ENCODE data around the gene SHISA5. TPM values are rescaled to one million over a fixed set of nuclear protein-coding genes. Genes with fewer than 3 reads are reported as not detected.

Gene SHISA5
- polyA plus RNA-seq, 2 of the 4 experiments (the other 2 are of a cell fraction) = 87.5 to 94.3 TPM

- H3K9me3 ChIP-seq = no peaks in the 10 kb centered on the region
- no peak overlapping the region for H3K4me2 ChIP-seq
- no peak for TF ChIP-seq KDM5A (IDR thresholded peaks at IDR 0.05)
- TF ChIP-seq, protein P1, sequence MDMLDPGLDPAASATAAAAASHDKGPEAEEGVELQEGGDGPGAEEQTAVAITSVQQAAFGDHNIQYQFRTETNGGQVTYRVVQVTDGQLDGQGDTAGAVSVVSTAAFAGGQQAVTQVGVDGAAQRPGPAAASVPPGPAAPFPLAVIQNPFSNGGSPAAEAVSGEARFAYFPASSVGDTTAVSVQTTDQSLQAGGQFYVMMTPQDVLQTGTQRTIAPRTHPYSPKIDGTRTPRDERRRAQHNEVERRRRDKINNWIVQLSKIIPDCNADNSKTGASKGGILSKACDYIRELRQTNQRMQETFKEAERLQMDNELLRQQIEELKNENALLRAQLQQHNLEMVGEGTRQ (IDR thresholded peaks at IDR 0.05) = no peak
- no peak for TF ChIP-seq HEYL (CRISPR knock-in tag; IDR thresholded peaks at IDR 0.05)
- ATAC-seq (peak; percentile 16 to 25; a peak in 2 of 6 replicates), FAIRE-seq (no peak), DNase-seq (ENCODE audit: low read depth in 1 of 2, low spot score in 1 of 2) (no peak)
- no peak overlapping the region for H3K27ac ChIP-seq
- 86% methylated on average over 8 of the region's 9 CpGs for WGBS (ENCODE audit: missing lambda C conversion rate)
- no peak overlapping the region for H3K4me3 ChIP-seq
- ChIA-PET POLR2A (no interaction called here), CTCF (interaction anchor here (2.3 kb wide), 2 partner anchors 15 to 16 kb away, joined by 8 to 9 read pairs; no protein-coding TSS in a partner anchor)
- no peaks in the 10 kb centered on the region for H3K4me1 ChIP-seq
Measured at GRCh38 chr3:48543271-48543866, 39.4 kb upstream of the SHISA5 start.

DNA sequence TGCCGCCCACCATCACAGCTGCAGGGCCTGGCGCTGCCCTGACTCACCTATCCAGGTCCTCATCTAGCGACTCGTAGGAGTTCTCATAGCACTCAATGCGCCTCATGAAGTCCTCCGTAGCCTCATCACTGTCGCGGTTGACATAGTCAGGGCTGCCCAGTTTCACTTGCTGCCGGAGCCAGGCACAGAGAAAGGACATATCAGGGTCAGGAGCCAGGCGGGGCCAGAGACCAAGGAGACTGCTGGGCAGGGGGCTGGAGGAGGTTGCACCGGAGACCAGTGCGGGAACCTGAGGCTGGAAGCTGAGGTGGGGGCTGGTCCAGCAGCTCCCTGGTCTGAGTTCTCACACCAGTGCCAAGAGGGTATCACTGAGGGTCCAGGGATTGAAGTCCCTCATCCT lies 34.5 kb upstream of the SHISA5 start:
- no peak for ATAC-seq
- ChIA-PET POLR2A (no interaction called here), CTCF (interaction anchor here (0.6 kb wide), 1 partner anchor 97 kb away, joined by 3 read pairs; the partner anchor contains the start of gene SLC26A6)
- TF ChIP-seq HOXB13 (CRISPR knock-in tag; IDR thresholded peaks at IDR 0.05; ENCODE audit: low read depth) (no peak), HDAC2 (IDR thresholded peaks at IDR 0.05) (no peak), NPAS2 (CRISPR knock-in tag; IDR thresholded peaks at IDR 0.05; ENCODE audit: borderline replicate concordance) (no peak), JUNB (IDR thresholded peaks at IDR 0.05) (no peak), RARB (CRISPR knock-in tag; IDR thresholded peaks at IDR 0.05) (no peak), EHMT2 (IDR thresholded peaks at IDR 0.05; ENCODE audit: low read depth) (no peak), ZNF302 (CRISPR knock-in tag; IDR thresholded peaks at IDR 0.05) (no peak), HMGXB4 (CRISPR knock-in tag; IDR thresholded peaks at IDR 0.05; ENCODE audit: borderline replicate concordance) (no peak), CHD2 (IDR thresholded peaks at IDR 0.05; ENCODE audit: low read length, partially characterized antibody) (no peak), RAD21 (conservative IDR thresholded peaks at IDR 0.05 in 1 of 2, IDR thresholded peaks at IDR 0.05 in 1 of 2) (no peak)
- Histone ChIP-seq H3K4me2 (no peak overlapping the region), H3K4me1 (no peaks in the 10 kb centered on the region), H3K27ac (no peak overlapping the region), H3K9me3 (no peaks in the 10 kb centered on the region), H3K4me3 (no peak overlapping the region)
- no peak for FAIRE-seq
- DNase-seq (ENCODE audit: low read depth in 1 of 2, low spot score in 1 of 2) = no peak
- WGBS (ENCODE audit: missing lambda C conversion rate) = 96% methylated on average over 8 of the region's 12 CpGs

GRCh38 chr3:48536785-48537184 lies 32.8 kb upstream of the SHISA5 start:
- CTCF ChIA-PET = interaction anchor here (0.9 to 2.0 kb wide), 6 partner anchors 12 to 263 kb away, joined by 3 to 6 read pairs (median 4); partner anchors contain the start of gene PFKFB4
- H3K4me1 ChIP-seq = no peaks in the 10 kb centered on the region
- no peak overlapping the region for H3K4me3 ChIP-seq
- H3K9me3 ChIP-seq = no peaks in the 10 kb centered on the region
- no peak for DNase-seq (ENCODE audit: low read depth in 1 of 2, low spot score in 1 of 2)
- H3K27ac ChIP-seq = no peak overlapping the region
- peak; percentile 32 to 48; a peak in 4 of 6 replicates for ATAC-seq
- 85% methylated on average over 4 of the region's 5 CpGs for WGBS (ENCODE audit: missing lambda C conversion rate)
- no peak for FAIRE-seq
- POLR2A ChIA-PET = no interaction called here
- no peak for TF ChIP-seq ZFP36 (IDR thresholded peaks at IDR 0.05; ENCODE audit: borderline replicate concordance, partially characterized antibody)
- no peak for TF ChIP-seq POLR2A (IDR thresholded peaks at IDR 0.05; ENCODE audit: low read length)
- TF ChIP-seq RCOR1 (IDR thresholded peaks at IDR 0.05; ENCODE audit: low read depth, low read length) = no peak
- no peak for TF ChIP-seq MYC (IDR thresholded peaks at IDR 0.05; ENCODE audit: borderline replicate concordance, low read length)
- TF ChIP-seq HDAC2 (IDR thresholded peaks at IDR 0.05) = no peak
- TF ChIP-seq HOXA7 (CRISPR knock-in tag; IDR thresholded peaks at IDR 0.05) = no peak
- TF ChIP-seq, protein P2, sequence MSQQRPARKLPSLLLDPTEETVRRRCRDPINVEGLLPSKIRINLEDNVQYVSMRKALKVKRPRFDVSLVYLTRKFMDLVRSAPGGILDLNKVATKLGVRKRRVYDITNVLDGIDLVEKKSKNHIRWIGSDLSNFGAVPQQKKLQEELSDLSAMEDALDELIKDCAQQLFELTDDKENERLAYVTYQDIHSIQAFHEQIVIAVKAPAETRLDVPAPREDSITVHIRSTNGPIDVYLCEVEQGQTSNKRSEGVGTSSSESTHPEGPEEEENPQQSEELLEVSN (IDR thresholded peaks at IDR 0.05; ENCODE audit: borderline replicate concordance, low read depth) = no peak
- TF ChIP-seq KDM1A (IDR thresholded peaks at IDR 0.05; ENCODE audit: low read depth) = no peak
- TF ChIP-seq CBX8 (IDR thresholded peaks at IDR 0.05) = no peak
- no peak for TF ChIP-seq GATA3 (IDR thresholded peaks at IDR 0.05; ENCODE audit: borderline replicate concordance)
- no peak for TF ChIP-seq TFCP2L1 (CRISPR knock-in tag; IDR thresholded peaks at IDR 0.05)
- no peak for TF ChIP-seq RARB (CRISPR knock-in tag; IDR thresholded peaks at IDR 0.05)
- TF ChIP-seq ZSCAN20 (CRISPR knock-in tag; IDR thresholded peaks at IDR 0.05) = no peak
- no peak for TF ChIP-seq EHF (CRISPR knock-in tag; IDR thresholded peaks at IDR 0.05)
- no peak for TF ChIP-seq ESRRA (IDR thresholded peaks at IDR 0.05; ENCODE audit: borderline replicate concordance, low read length)
- no peak for TF ChIP-seq JUNB (IDR thresholded peaks at IDR 0.05)
- no peak overlapping the region for H3K4me2 ChIP-seq

All from A549 (cell line).